Kidney capillary endothelial cell (primary cell): ENCODE measurements around the gene RIMS1.
A peak's percentile ranks its signal among the peaks of the same experiment; 100 is the strongest.

Experiments used
- DNase-seq: peaks from one replicate; pipeline ENCODE4 v3.0.0-alpha.2; 2018; ENCODE audit warnings: low spot score

The RIMS1 gene

GRCh38 chr6:72348926-72349325 lies 462.6 kb downstream of the RIMS1 start:
- no peak for DNase-seq

- DNase-seq: no peak
Observed at GRCh38 chr6:72350296-72350881, 464.0 kb downstream of the RIMS1 start.

GRCh38 chr6:72363844-72364740 lies 477.7 kb downstream of the RIMS1 start:
- DNase-seq: peak; percentile 89

- DNase-seq: no peak
Observed at GRCh38 chr6:72365773-72366172, 479.4 kb downstream of the RIMS1 start.

GRCh38 chr6:72367439-72367838 lies 481.1 kb downstream of the RIMS1 start:
- no peak for DNase-seq

GRCh38 chr6:72371473-72371872 lies 485.1 kb downstream of the RIMS1 start:
- no peak for DNase-seq

GRCh38 chr6:72374172-72374571 lies 487.8 kb downstream of the RIMS1 start:
- DNase-seq: no peak

- DNase-seq: no peak
Observed at GRCh38 chr6:72374857-72375256, 488.5 kb downstream of the RIMS1 start.

- DNase-seq: no peak
Observed at GRCh38 chr6:72376736-72377135, 490.4 kb downstream of the RIMS1 start.

- no peak for DNase-seq
Observed at GRCh38 chr6:72381076-72381475, 494.7 kb downstream of the RIMS1 start.

- no peak for DNase-seq
Observed at GRCh38 chr6:72382602-72383529, 496.5 kb downstream of the RIMS1 start.

- DNase-seq: no peak
Observed at GRCh38 chr6:72386324-72386723, 500.0 kb downstream of the RIMS1 start.

- no peak for DNase-seq
Observed at GRCh38 chr6:72389698-72390097, 503.3 kb downstream of the RIMS1 start.

GRCh38 chr6:72390548-72390947 lies 504.2 kb downstream of the RIMS1 start:
- no peak for DNase-seq

GRCh38 chr6:72401865-72402264 lies 515.5 kb downstream of the RIMS1 start:
- no peak for DNase-seq

- DNase-seq: no peak
Observed at GRCh38 chr6:72403413-72403812, 517.1 kb downstream of the RIMS1 start.

GRCh38 chr6:72406517-72406916 lies 520.2 kb downstream of the RIMS1 start:
- DNase-seq: no peak

GRCh38 chr6:72410769-72411168 lies 524.4 kb downstream of the RIMS1 start:
- DNase-seq: no peak

GRCh38 chr6:72411872-72412708 lies 525.7 kb downstream of the RIMS1 start:
- DNase-seq: peak; percentile 75

GRCh38 chr6:72412709-72413044 lies 526.3 kb downstream of the RIMS1 start:
- no peak for DNase-seq

GRCh38 chr6:72413884-72414283 lies 527.5 kb downstream of the RIMS1 start:
- DNase-seq: no peak

- DNase-seq: no peak
Observed at GRCh38 chr6:72414657-72415056, 528.3 kb downstream of the RIMS1 start.
